Stimulated activated CD4-positive, alpha-beta T cell treated with anti-CD3 and anti-CD28 coated beads, Interleukin-1b, Interleukin-23, amount 100 ng/mL, for 4 hours (primary cell): ENCODE measurements around the gene RGS17.
"Not testable (repeated sequence)": the region's sequence is repeated elsewhere in the genome, so short reads cannot be mapped to it uniquely, and the experiment has no call there.

Experiments used
- DNase-seq, 2 donors: peaks; one replicate each; pipeline ENCODE4 v3.0.0-alpha.2; 2020; ENCODE audit warnings: low read depth in 2 of 2

Gene RGS17

GRCh38 chr6:153032255-153032882 is 98.7 kb downstream of the RGS17 start:
- no peak for DNase-seq

- no peak for DNase-seq
Measured at GRCh38 chr6:153031335-153031955, 99.6 kb downstream of the RGS17 start.

- no peak for DNase-seq
Measured at GRCh38 chr6:153028963-153029362, 102.1 kb downstream of the RGS17 start.

GRCh38 chr6:153028286-153028685 is 102.8 kb downstream of the RGS17 start:
- DNase-seq: no peak

- DNase-seq: no peak
Measured at GRCh38 chr6:153027480-153027879, 103.6 kb downstream of the RGS17 start.

- DNase-seq: no peak
Measured at GRCh38 chr6:153024709-153025017, 106.4 kb downstream of the RGS17 start.

- peak in 1 of 2 donors; percentile 41 for DNase-seq
Measured at GRCh38 chr6:153023977-153024708, 106.9 kb downstream of the RGS17 start.

- no peak for DNase-seq
Measured at GRCh38 chr6:153018355-153018754, 112.7 kb downstream of the RGS17 start.

GRCh38 chr6:153016846-153017245 is 114.2 kb downstream of the RGS17 start:
- no peak for DNase-seq

- DNase-seq: no peak
Measured at GRCh38 chr6:153015094-153015640, 115.9 kb downstream of the RGS17 start.

- DNase-seq: no peak
Measured at GRCh38 chr6:153013438-153013837, 117.6 kb downstream of the RGS17 start.

GRCh38 chr6:153012856-153013255 is 118.2 kb downstream of the RGS17 start:
- no peak for DNase-seq

GRCh38 chr6:153003366-153003690 is 127.8 kb downstream of the RGS17 start:
- DNase-seq: no peak

GRCh38 chr6:153002613-153003365 is 128.3 kb downstream of the RGS17 start, which contains the start of gene MTRF1L:
Gene MTRF1L (minus strand): TSS chr6:153002709. CDS start chr6:153002685, 24 bp downstream.
- DNase-seq: peak; percentile 66 to 78

- DNase-seq: no peak
Measured at GRCh38 chr6:153001767-153002612, 129.1 kb downstream of the RGS17 start.

- not testable (repeated sequence) for DNase-seq
Measured at GRCh38 chr6:153000790-153001189, 130.3 kb downstream of the RGS17 start.

- no peak for DNase-seq
Measured at GRCh38 chr6:153000243-153000642, 130.8 kb downstream of the RGS17 start.

GRCh38 chr6:152999538-152999937 is 131.5 kb downstream of the RGS17 start:
- not testable (repeated sequence) for DNase-seq

GRCh38 chr6:152993847-152994246 is 137.2 kb downstream of the RGS17 start:
- DNase-seq: no peak

- DNase-seq: no peak
Measured at GRCh38 chr6:152993431-152993830, 137.7 kb downstream of the RGS17 start.

- no peak for DNase-seq
Measured at GRCh38 chr6:152986978-152987377, 144.1 kb downstream of the RGS17 start.
